Endodermal cell (in vitro differentiated cells): ENCODE data around the gene KDM7A. TPM values are rescaled to one million over a fixed set of nuclear protein-coding genes. Genes with fewer than 3 reads are reported as not detected.

ENCODE experiments used
- DNase-seq: peaks from one replicate; pipeline ENCODE4 v3.0.0-alpha.2; 2017
- H3K27ac ChIP-seq: 2 replicates; pipeline ENCODE4 v1.5.1; 2013; ENCODE audit warnings: mild to moderate bottlenecking, low read depth, low read length, moderate library complexity
- H3K27me3 ChIP-seq: 2 replicates; pipeline ENCODE4 v1.6.1; 2013; ENCODE audit warnings: mild to moderate bottlenecking, low read length, moderate library complexity; ENCODE audit not compliant: insufficient read depth, control insufficient read depth, poor library complexity, severe bottlenecking
- H3K36me3 ChIP-seq: 2 replicates; pipeline ENCODE4 v1.7.0; 2013; ENCODE audit warnings: mild to moderate bottlenecking, low read length, moderate library complexity; ENCODE audit not compliant: control insufficient read depth, insufficient read depth
- H3K4me1 ChIP-seq: one replicate; pipeline ENCODE4 v1.7.0; 2013; ENCODE audit warnings: low read length; ENCODE audit not compliant: control insufficient read depth, insufficient read depth
- H3K4me3 ChIP-seq: 2 replicates; pipeline ENCODE4 v1.5.1; 2013; ENCODE audit warnings: mild to moderate bottlenecking, low read length, moderate library complexity
- H3K9ac ChIP-seq: 2 replicates; pipeline ENCODE4 v1.6.1; 2013; ENCODE audit warnings: mild to moderate bottlenecking, low read length, moderate library complexity; ENCODE audit not compliant: poor library complexity, severe bottlenecking; ENCODE audit errors: extremely low read depth
- H3K9me3 ChIP-seq: 2 replicates; pipeline ENCODE4 v1.6.1; 2013; ENCODE audit warnings: mild to moderate bottlenecking, low read length, moderate library complexity; ENCODE audit not compliant: control insufficient read depth
- H3K27ac Mint-ChIP-seq: 2 replicates; pipeline ENCODE4 v1.8.0; 2020; ENCODE audit warnings: mixed read lengths
- H3K27me3 Mint-ChIP-seq: 2 replicates; pipeline ENCODE4 v1.8.0; 2021; ENCODE audit warnings: mild to moderate bottlenecking, mixed read lengths; ENCODE audit not compliant: insufficient read depth
- H3K36me3 Mint-ChIP-seq: 2 replicates; pipeline ENCODE4 v1.8.0; 2020; ENCODE audit warnings: low read depth, mixed read lengths
- H3K4me1 Mint-ChIP-seq: 2 replicates; pipeline ENCODE4 v1.8.0; 2020; ENCODE audit warnings: mixed read lengths
- H3K4me3 Mint-ChIP-seq: 2 replicates; pipeline ENCODE4 v1.8.0; 2020; ENCODE audit warnings: mild to moderate bottlenecking, moderate library complexity, mixed read lengths
- H3K9me3 Mint-ChIP-seq: 2 replicates; pipeline ENCODE4 v1.8.0; 2020; ENCODE audit warnings: mild to moderate bottlenecking, mixed read lengths
- WGBS, 2 experiments: methylation state at CpG; one replicate each; pipeline versions ENCODE4 v1.1.5 to v1.1.7; 2013; ENCODE audit warnings: missing lambda C conversion rate in 2 of 2, mixed read lengths in 1 of 2; ENCODE audit not compliant: insufficient coverage in 1 of 2, insufficient read length in 1 of 2; 5-methylcytosine and 5-hydroxymethylcytosine counted together
- total RNA-seq, 2 donors: library from RNA; stranded (reverse); fragmentation: NEBNext Ultra II Directional in 1 of 2; extraction: Animal tissue kit (Norgen Biotek cat#: 25700) in 1 of 2; gene quantifications; 2 replicates in 1 of 2; 3 replicates in 1 of 2; pipeline ENCODE4 v1.2.1, GENCODE V29; 2021
- TF ChIP-seq, protein P1 (sequence below): fragments of 200-600 bp; sonication (generic); conservative IDR thresholded peaks from 2 replicates; pipeline ENCODE4 v1.5.0; 2021; ENCODE audit warnings: antibody characterized with exemption, mild to moderate bottlenecking

KDM7A gene
- total RNA-seq, 2 donors from 2014 or later, result 22.9 to 24.5 TPM

GRCh38 chr7:140218656-140219055 lies 41.9 kb upstream of the KDM7A start:
- Histone ChIP-seq H3K4me3 (no peak overlapping the region), H3K9ac (no peak overlapping the region), H3K27me3 (no peaks in the 10 kb centered on the region), H3K36me3 (no peaks in the 10 kb centered on the region), H3K9me3 (no peaks in the 10 kb centered on the region), H3K4me1 (no peaks in the 10 kb centered on the region), H3K27ac (no peak overlapping the region)
- 94% methylated on average over 4 of the region's 4 CpGs; no CpG with 5 or more reads in 1 of the 2 experiments for WGBS, 2 experiments
- Mint-ChIP-seq H3K36me3 (no peaks in the 10 kb centered on the region), H3K27ac (no peak overlapping the region), H3K4me3 (no peak overlapping the region), H3K27me3 (peaks cover 4% of the 10 kb centered on the region), H3K9me3 (peaks cover 13% of the 10 kb centered on the region), H3K4me1 (peaks cover 1% of the 10 kb centered on the region)
- DNase-seq, result no peak
- TF ChIP-seq, protein P1, sequence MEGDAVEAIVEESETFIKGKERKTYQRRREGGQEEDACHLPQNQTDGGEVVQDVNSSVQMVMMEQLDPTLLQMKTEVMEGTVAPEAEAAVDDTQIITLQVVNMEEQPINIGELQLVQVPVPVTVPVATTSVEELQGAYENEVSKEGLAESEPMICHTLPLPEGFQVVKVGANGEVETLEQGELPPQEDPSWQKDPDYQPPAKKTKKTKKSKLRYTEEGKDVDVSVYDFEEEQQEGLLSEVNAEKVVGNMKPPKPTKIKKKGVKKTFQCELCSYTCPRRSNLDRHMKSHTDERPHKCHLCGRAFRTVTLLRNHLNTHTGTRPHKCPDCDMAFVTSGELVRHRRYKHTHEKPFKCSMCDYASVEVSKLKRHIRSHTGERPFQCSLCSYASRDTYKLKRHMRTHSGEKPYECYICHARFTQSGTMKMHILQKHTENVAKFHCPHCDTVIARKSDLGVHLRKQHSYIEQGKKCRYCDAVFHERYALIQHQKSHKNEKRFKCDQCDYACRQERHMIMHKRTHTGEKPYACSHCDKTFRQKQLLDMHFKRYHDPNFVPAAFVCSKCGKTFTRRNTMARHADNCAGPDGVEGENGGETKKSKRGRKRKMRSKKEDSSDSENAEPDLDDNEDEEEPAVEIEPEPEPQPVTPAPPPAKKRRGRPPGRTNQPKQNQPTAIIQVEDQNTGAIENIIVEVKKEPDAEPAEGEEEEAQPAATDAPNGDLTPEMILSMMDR, result no peak

DNA sequence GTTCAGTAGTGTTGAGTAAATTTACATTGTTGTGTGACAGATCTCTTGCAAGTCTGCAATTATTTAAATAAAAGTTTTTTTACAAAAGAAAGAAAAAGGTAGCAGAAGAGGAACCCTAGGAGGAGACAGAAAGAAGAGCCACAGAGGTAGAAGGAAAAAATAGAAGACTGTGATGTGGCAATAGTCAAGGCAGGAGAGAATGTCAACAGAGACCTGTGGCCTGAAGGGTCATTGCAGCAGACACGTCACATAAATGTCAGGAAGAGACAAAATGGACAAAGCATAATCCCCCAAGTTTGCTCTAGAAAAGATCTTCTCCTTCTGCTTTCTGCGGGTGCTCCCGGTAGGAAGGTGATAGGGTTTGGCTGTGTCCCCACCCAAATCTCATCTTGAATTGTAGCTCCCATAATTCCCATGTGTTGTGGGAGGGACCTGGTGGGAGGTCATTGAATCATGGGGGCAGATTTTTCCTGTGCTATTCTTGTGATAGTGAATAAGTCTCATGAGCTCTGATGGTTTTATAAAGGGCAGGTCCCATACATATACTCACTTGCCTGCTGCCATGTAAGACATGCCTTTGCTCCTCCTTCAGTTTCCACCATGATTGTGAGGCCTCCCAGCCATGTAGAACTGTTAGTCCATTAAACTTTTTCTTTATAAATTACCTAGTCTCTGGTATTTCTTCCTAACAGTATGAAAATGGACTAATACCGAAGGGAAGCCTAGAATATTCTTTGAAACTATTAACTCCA lies 41.1 kb upstream of the KDM7A start:
- H3K27me3 Mint-ChIP-seq, result peaks cover 4% of the 10 kb centered on the region
- H3K27ac Mint-ChIP-seq, result no peak overlapping the region
- no peaks in the 10 kb centered on the region for H3K27me3 ChIP-seq
- H3K4me3 Mint-ChIP-seq, result no peak overlapping the region
- H3K36me3 ChIP-seq, result no peaks in the 10 kb centered on the region
- H3K27ac ChIP-seq, result no peak overlapping the region
- 75 to 95% methylated on average over 1 to 4 of the region's 4 CpGs for WGBS, 2 experiments
- peaks cover 13% of the 10 kb centered on the region for H3K9me3 Mint-ChIP-seq
- H3K9me3 ChIP-seq, result no peaks in the 10 kb centered on the region
- TF ChIP-seq, protein P1, result no peak
- no peak for DNase-seq
- no peaks in the 10 kb centered on the region for H3K4me1 ChIP-seq
- no peaks in the 10 kb centered on the region for H3K36me3 Mint-ChIP-seq
- H3K4me1 Mint-ChIP-seq, result no peaks in the 10 kb centered on the region
- no peak overlapping the region for H3K9ac ChIP-seq
- no peak overlapping the region for H3K4me3 ChIP-seq

- no peak for DNase-seq
- TF ChIP-seq, protein P1, result no peak
These were observed 38.5 kb upstream of the KDM7A start for GRCh38 chr7:140215281-140215680.

More at GRCh38 chr7:140215281-140215680, 38.5 kb upstream of the KDM7A start:
- H3K27me3 ChIP-seq, result no peaks in the 10 kb centered on the region
- no peaks in the 10 kb centered on the region for H3K4me1 ChIP-seq
- Mint-ChIP-seq H3K27ac (no peak overlapping the region), H3K4me3 (no peak overlapping the region), H3K36me3 (no peaks in the 10 kb centered on the region), H3K4me1 (no peaks in the 10 kb centered on the region), H3K27me3 (peaks cover 4% of the 10 kb centered on the region), H3K9me3 (peaks cover 13% of the 10 kb centered on the region)
- 91 to 100% methylated on average over 1 to 3 of the region's 3 CpGs for WGBS, 2 experiments
- no peak overlapping the region for H3K27ac ChIP-seq
- no peak overlapping the region for H3K9ac ChIP-seq
- H3K4me3 ChIP-seq, result no peak overlapping the region
- no peaks in the 10 kb centered on the region for H3K9me3 ChIP-seq
- H3K36me3 ChIP-seq, result no peaks in the 10 kb centered on the region
